HepG2 (cell line): ENCODE data around the gene DST. TPM values are rescaled to one million over a fixed set of nuclear protein-coding genes. Genes with fewer than 3 reads are reported as not detected.

Experiments used
- ATAC-seq: fragments of 200-7000 bp; cut with Tn5 transposase; 3 replicates; pipeline ENCODE4 v1.9.1; 2020; ENCODE audit warnings: mild to moderate bottlenecking, moderate library complexity
- BruUV-seq: library from RNA; stranded (reverse); fragments of 400-500 nt; replicated peaks from 2 replicates; lab custom pipeline; 2021; lab: Mats Ljungman, UMichigan
- CTCF ChIA-PET: fragments of 300-600 bp; formaldehyde crosslinking; extraction: SDS; loops from one replicate; lab custom pipeline; 2021; ENCODE audit warnings: low total read pairs, inconsistent platforms, low intra/inter-chr PET ratio; lab: Yijun Ruan, JAX
- POLR2A ChIA-PET: fragments of 350-600 bp; sonication (Branson Sonifier 250); formaldehyde crosslinking; loops from one replicate; lab custom pipeline; 2020; ENCODE audit warnings: antibody characterized with exemption, inconsistent platforms; lab: Yijun Ruan, JAX
- DNase-seq: peaks from one replicate; pipeline ENCODE4 v3.0.0-alpha.2; 2015; ENCODE audit warnings: low spot score
- FAIRE-seq: peaks from 3 replicates; lab custom pipeline; 2011; peaks lifted over from hg19 to GRCh38; lab: Jason Lieb, UNC
- H2AFZ ChIP-seq: one replicate; pipeline ENCODE4 v1.6.1; 2011; ENCODE audit warnings: low read length, inconsistent platforms
- H3K27ac ChIP-seq: fragments of 300-600 bp; 3 replicates; pipeline ENCODE4 v1.8.0; 2011; ENCODE audit warnings: mixed run types, mild to moderate bottlenecking, mixed read lengths, low read length, inconsistent platforms; ENCODE audit not compliant: insufficient read depth; ENCODE audit errors: extremely low read length
- H3K27me3 ChIP-seq, 2 experiments: fragments of 200-600 bp in 1 of 2; 2 replicates in 1 of 2; 3 replicates in 1 of 2; pipeline versions ENCODE4 v1.6.0 to v1.8.0; 2011; ENCODE audit warnings: low read length in 2 of 2, mild to moderate bottlenecking in 2 of 2, moderate library complexity in 2 of 2, inconsistent platforms in 1 of 2; ENCODE audit not compliant: insufficient read depth in 2 of 2, control insufficient read depth in 1 of 2
- H3K36me3 ChIP-seq, 2 experiments: fragments of 200-600 bp in 1 of 2; replicated peaks in 1 of 2; 2 replicates in 1 of 2; 3 replicates in 1 of 2; pipeline versions ENCODE4 v1.5.1 to v1.8.0; 2011; ENCODE audit warnings: low read length in 2 of 2, inconsistent platforms in 1 of 2; ENCODE audit not compliant: insufficient read depth in 2 of 2, control insufficient read depth in 1 of 2
- H3K4me1 ChIP-seq: 2 replicates; pipeline ENCODE4 v1.5.1; 2012; ENCODE audit warnings: low read length, inconsistent platforms; ENCODE audit not compliant: insufficient read depth
- H3K4me2 ChIP-seq: 2 replicates; pipeline ENCODE4 v1.6.0; 2011; ENCODE audit warnings: low read depth, low read length, inconsistent platforms
- H3K4me3 ChIP-seq, 3 experiments: fragments of 200-600 bp in 1 of 3; sonication (generic), shearing (Covaris generic) in 1 of 3; replicated peaks in 1 of 3; 2 replicates each; pipeline ENCODE4 v1.5.1; 2011 to 2016; ENCODE audit warnings: low read length in 3 of 3, inconsistent platforms in 2 of 3, low read depth in 2 of 3, mild to moderate bottlenecking in 2 of 3, control low read depth in 1 of 3, mixed read lengths in 1 of 3; ENCODE audit not compliant: insufficient read depth in 1 of 3
- H3K79me2 ChIP-seq: one replicate; pipeline ENCODE4 v1.6.1; 2011; ENCODE audit warnings: low read length, inconsistent platforms; ENCODE audit not compliant: insufficient read depth
- H3K9ac ChIP-seq: 2 replicates; pipeline ENCODE4 v1.6.0; 2011; ENCODE audit warnings: mild to moderate bottlenecking, low read depth, low read length, inconsistent platforms; ENCODE audit not compliant: insufficient read depth
- H3K9me3 ChIP-seq: 2 replicates; pipeline ENCODE4 v1.5.1; 2012; ENCODE audit warnings: mild to moderate bottlenecking, low read length
- H4K20me1 ChIP-seq: 2 replicates; pipeline ENCODE4 v1.6.0; 2011; ENCODE audit warnings: inconsistent platforms, mild to moderate bottlenecking, low read length, moderate library complexity; ENCODE audit not compliant: insufficient read depth
- FOXO4 ChIP-seq: sonication (generic); formaldehyde crosslinking; conservative IDR thresholded peaks from 2 replicates; pipeline ENCODE4 v1.8.1; 2023; ENCODE audit warnings: missing genetic modification reagents
- HNF4A ChIP-seq: sonication (generic); formaldehyde crosslinking; IDR thresholded peaks from 2 replicates; pipeline ENCODE4 v1.4.0; 2020; ENCODE audit warnings: missing genetic modification reagents
- KLF15 ChIP-seq: sonication (generic); formaldehyde crosslinking; IDR thresholded peaks from 2 replicates; pipeline ENCODE4 v1.8.1; 2023; ENCODE audit warnings: borderline replicate concordance, mild to moderate bottlenecking, inconsistent platforms, missing genetic modification reagents, mixed read lengths
- TBX2 ChIP-seq: sonication (generic); formaldehyde crosslinking; IDR thresholded peaks from 2 replicates; pipeline ENCODE4 v1.5.0; 2020; ENCODE audit warnings: missing genetic modification reagents, mild to moderate bottlenecking, borderline replicate concordance
- TEAD2 ChIP-seq: sonication (generic); formaldehyde crosslinking; IDR thresholded peaks from 2 replicates; pipeline ENCODE4 v1.9.0; 2021; ENCODE audit warnings: missing genetic modification reagents
- THRA ChIP-seq: sonication (generic); formaldehyde crosslinking; IDR thresholded peaks from 2 replicates; pipeline ENCODE4 v1.4.0; 2020; ENCODE audit warnings: missing genetic modification reagents, borderline replicate concordance
- ZNF17 ChIP-seq: sonication (generic); formaldehyde crosslinking; IDR thresholded peaks from 2 replicates; pipeline ENCODE4 v1.5.0; 2020; ENCODE audit warnings: mild to moderate bottlenecking, missing genetic modification reagents
- ZNF263 ChIP-seq: sonication (generic); formaldehyde crosslinking; IDR thresholded peaks from 2 replicates; pipeline ENCODE4 v1.4.0; 2020; ENCODE audit warnings: missing genetic modification reagents
- WGBS: methylation state at CpG from one replicate; pipeline ENCODE4 v1.1.6; 2017; ENCODE audit warnings: low lambda C conversion rate; 5-methylcytosine and 5-hydroxymethylcytosine counted together
- in situ Hi-C: cut with HindIII; loops from 2 replicates; pipeline ENCODE4 v1.10.0; 2017; ENCODE audit warnings: low pct_unique_long_range_greater_than_20kb; ENCODE audit not compliant: extremely low pct_ligation_motif_present
- intact Hi-C: fragments of 100-400 bp; cut with micrococcal nuclease; formaldehyde crosslinking; loops from one replicate; pipeline ENCODE4 v1.10.0; 2022; ENCODE audit not compliant: unreplicated experiment
- polyA plus RNA-seq, 8 experiments: library from polyadenylated mRNA; depleted of rRNA in 3 of 8; stranded (reverse) in 7 of 8; unstranded in 1 of 8; fragments of >200 nt; fragmentation: Illumina TruSeq in 4 of 8; extraction: Trizol in 4 of 8; gene quantifications; 2 replicates each; pipeline versions ENCODE4 v1.2.1 to v1.2.3, GENCODE V29; 2011 to 2016; ENCODE audit warnings: low read depth in 4 of 8, missing spikeins in 1 of 8, mixed read lengths in 1 of 8; ENCODE audit not compliant: insufficient read depth in 1 of 8
- total RNA-seq, 5 experiments: library from RNA; depleted of rRNA; stranded (reverse); fragments of >200 nt; fragmentation: Illumina TruSeq; extraction: Trizol; gene quantifications; 2 replicates each; pipeline ENCODE4 v1.2.3, GENCODE V29; 2016; ENCODE audit warnings: low read depth in 1 of 5

DST gene
- total and polyA plus RNA-seq, 2 of the 13 experiments (the other 11 are each of a cell fraction or from before 2014, with no cell fraction given), result 64.4 to 89.0 TPM

GRCh38 chr6:56518995-56519767, 123.5 kb downstream of the DST start:
- intact Hi-C loops (no loop called here), in situ Hi-C loops (no loop called here)
- no peaks in the 10 kb centered on the region for H3K79me2 ChIP-seq
- H3K4me3 ChIP-seq, result no peak overlapping the region
- no peaks in the 10 kb centered on the region for H4K20me1 ChIP-seq
- peaks cover 6 to 20% of the 10 kb centered on the region in 2 experiments; a peak in 4 of 5 replicates for H3K36me3 ChIP-seq
- FAIRE-seq, result no peak
- ChIA-PET POLR2A (interaction anchor here (0.6 kb wide), 1 partner anchor 23 kb away, joined by 4 read pairs; no protein-coding TSS in a partner anchor), CTCF (no interaction called here)
- H3K9ac ChIP-seq, result no peak overlapping the region
- H3K4me2 ChIP-seq, result no peak overlapping the region
- H3K9me3 ChIP-seq, result no peaks in the 10 kb centered on the region
- no peak overlapping the region for H2AFZ ChIP-seq
- BruUV-seq, result no TSS peak
- no peak overlapping the region for H3K27ac ChIP-seq
- peak; percentile 39; the same call in 2 of the 3 replicates for ATAC-seq
- no peak for DNase-seq
- no peaks in the 10 kb centered on the region for H3K27me3 ChIP-seq
- WGBS, result 74% methylated on average over 5 of the region's 5 CpGs
- TF ChIP-seq HNF4A (CRISPR knock-in tag) (peak; percentile 24; the same call in 1 of the 2 replicates), TEAD2 (no peak), TBX2 (CRISPR knock-in tag) (no peak), THRA (CRISPR knock-in tag) (no peak), ZNF17 (CRISPR knock-in tag) (no peak), ZNF263 (CRISPR knock-in tag) (no peak), KLF15 (CRISPR knock-in tag) (no peak), FOXO4 (0 out of 2 replicates have a peak, but pooled peaks have one; percentile 63)
- H3K4me1 ChIP-seq, result peaks cover 54% of the 10 kb centered on the region
